IMR-90 (cell line): ENCODE measurements around the gene PET117. TPM values are rescaled to one million over a fixed set of nuclear protein-coding genes. Genes with fewer than 3 reads are reported as not detected.

Experiments
- ATAC-seq: fragments of 200-7000 bp; cut with Tn5 transposase; 2 replicates; pipeline ENCODE4 v1.9.1; 2020; ENCODE audit warnings: low read depth, mild to moderate bottlenecking, moderate library complexity
- BruUV-seq: library from RNA; stranded (reverse); fragments of 400-500 nt; replicated peaks from 2 replicates; lab custom pipeline; 2021; lab: Mats Ljungman, UMichigan
- CTCF ChIA-PET: fragments of 300-600 bp; formaldehyde crosslinking; extraction: SDS; loops from one replicate; lab custom pipeline; 2021; ENCODE audit warnings: antibody characterized with exemption; lab: Yijun Ruan, JAX
- POLR2A ChIA-PET: fragments of 300-600 bp; sonication (Branson Sonifier 250); formaldehyde crosslinking; loops from one replicate; lab custom pipeline; 2022; ENCODE audit warnings: antibody characterized with exemption; ENCODE audit not compliant: unreplicated experiment; lab: Charles Lee
- DNase-seq: peaks from one replicate; pipeline ENCODE4 v3.0.0; 2013
- H2AFZ ChIP-seq: replicated peaks from 2 replicates; pipeline ENCODE3; 2013; ENCODE audit warnings: low read length, mild to moderate bottlenecking; ENCODE audit not compliant: poor library complexity
- H2AK5ac ChIP-seq: 2 replicates; pipeline ENCODE4 v1.6.1; 2013; ENCODE audit warnings: low read depth, low read length, inconsistent platforms
- H2AK9ac ChIP-seq: replicated peaks from 2 replicates; pipeline ENCODE3; 2013; ENCODE audit warnings: mild to moderate bottlenecking, low read depth, low read length, moderate library complexity; ENCODE audit not compliant: poor library complexity
- H2BK120ac ChIP-seq: 2 replicates; pipeline ENCODE4 v1.6.1; 2013; ENCODE audit warnings: low read depth, low read length, inconsistent platforms
- H2BK15ac ChIP-seq: 3 replicates; pipeline ENCODE4 v1.6.1; 2013; ENCODE audit warnings: low read depth, low read length, inconsistent platforms
- H2BK20ac ChIP-seq: 2 replicates; pipeline ENCODE4 v1.6.1; 2013; ENCODE audit warnings: low read depth, mild to moderate bottlenecking, inconsistent platforms, low read length, moderate library complexity
- H2BK5ac ChIP-seq: 2 replicates; pipeline ENCODE4 v1.6.1; 2013; ENCODE audit warnings: mild to moderate bottlenecking, low read depth, low read length, inconsistent platforms; ENCODE audit not compliant: poor library complexity, severe bottlenecking
- H3K14ac ChIP-seq: replicated peaks from 2 replicates; pipeline ENCODE4 v1.6.1; 2013; ENCODE audit warnings: low read depth, low read length, inconsistent platforms
- H3K18ac ChIP-seq: 2 replicates; pipeline ENCODE4 v1.6.1; 2013; ENCODE audit warnings: low read depth, low read length, control low read depth
- H3K23ac ChIP-seq: 2 replicates; pipeline ENCODE4 v1.6.1; 2013; ENCODE audit warnings: low read depth, low read length, inconsistent platforms
- H3K27ac ChIP-seq: 2 replicates; pipeline ENCODE4 v1.5.1; 2013; ENCODE audit warnings: mild to moderate bottlenecking, control low read depth, low read length; ENCODE audit not compliant: insufficient read depth
- H3K27me3 ChIP-seq: 2 replicates; pipeline ENCODE4 v1.6.1; 2013; ENCODE audit warnings: low read length; ENCODE audit not compliant: control insufficient read depth, insufficient read depth
- H3K36me3 ChIP-seq: 2 replicates; pipeline ENCODE4 v1.6.1; 2013; ENCODE audit warnings: low read length, mixed read lengths; ENCODE audit not compliant: control insufficient read depth, insufficient read depth
- H3K4ac ChIP-seq: 2 replicates; pipeline ENCODE4 v1.6.1; 2013; ENCODE audit warnings: low read depth, low read length, inconsistent platforms
- H3K4me1 ChIP-seq: 2 replicates; pipeline ENCODE4 v1.6.1; 2013; ENCODE audit warnings: low read length, mixed read lengths; ENCODE audit not compliant: control insufficient read depth, insufficient read depth
- H3K4me2 ChIP-seq: 2 replicates; pipeline ENCODE4 v1.6.1; 2013; ENCODE audit warnings: low read depth, mild to moderate bottlenecking, control low read depth, low read length, moderate library complexity
- H3K4me3 ChIP-seq: 2 replicates; pipeline ENCODE4 v1.5.1; 2013; ENCODE audit warnings: low read depth, mild to moderate bottlenecking, control low read depth, low read length, moderate library complexity; ENCODE audit not compliant: insufficient read depth
- H3K56ac ChIP-seq: 2 replicates; pipeline ENCODE4 v1.6.1; 2013; ENCODE audit warnings: low read length, inconsistent platforms; ENCODE audit not compliant: insufficient read depth; ENCODE audit errors: extremely low read depth
- H3K79me1 ChIP-seq, 2 experiments: 2 replicates each; pipeline ENCODE4 v1.6.1; 2013; ENCODE audit warnings: low read length in 2 of 2, inconsistent platforms in 1 of 2, low read depth in 1 of 2
- H3K9ac ChIP-seq: 2 replicates; pipeline ENCODE4 v1.6.1; 2013; ENCODE audit warnings: low read depth, low read length, control low read depth
- H3K9me1 ChIP-seq: 2 replicates; pipeline ENCODE4 v1.6.1; 2013; ENCODE audit warnings: low read length, inconsistent platforms; ENCODE audit not compliant: insufficient read depth
- H3K9me3 ChIP-seq: 2 replicates; pipeline ENCODE4 v1.6.1; 2013; ENCODE audit warnings: low read length; ENCODE audit not compliant: control insufficient read depth, insufficient read depth
- H4K20me1 ChIP-seq: 2 replicates; pipeline ENCODE4 v1.6.1; 2013; ENCODE audit warnings: low read length, inconsistent platforms; ENCODE audit not compliant: insufficient read depth
- H4K5ac ChIP-seq: 2 replicates; pipeline ENCODE4 v1.6.1; 2013; ENCODE audit warnings: mild to moderate bottlenecking, low read depth, low read length, control low read depth
- H4K8ac ChIP-seq, 2 experiments: 2 replicates each; pipeline ENCODE4 v1.6.1; 2013; ENCODE audit warnings: low read depth in 2 of 2, low read length in 2 of 2, control low read depth in 1 of 2, inconsistent platforms in 1 of 2
- H4K91ac ChIP-seq: 2 replicates; pipeline ENCODE4 v1.6.1; 2013; ENCODE audit warnings: low read depth, low read length, inconsistent platforms; ENCODE audit not compliant: insufficient read depth
- CEBPB ChIP-seq: IDR thresholded peaks from 2 replicates; pipeline ENCODE4 v1.6.1; 2012; ENCODE audit warnings: low read depth, low read length, improper control_type of control experiment
- RFX5 ChIP-seq: IDR thresholded peaks from 2 replicates; pipeline ENCODE4 v1.8.0; 2012; ENCODE audit warnings: low read depth, mild to moderate bottlenecking, low read length, moderate library complexity
- WGBS, 2 experiments: methylation state at CpG; one replicate each; pipeline versions ENCODE4 v1.1.5 to v1.1.7; 2013; ENCODE audit warnings: missing lambda C conversion rate in 2 of 2; ENCODE audit not compliant: insufficient read length in 1 of 2; ENCODE audit errors: extremely low coverage in 2 of 2; 5-methylcytosine and 5-hydroxymethylcytosine counted together
- dilution Hi-C: fragments of 300-500 bp; cut with HindIII; formaldehyde crosslinking; loops from one replicate; pipeline ENCODE4 v1.14.3; 2018; ENCODE audit warnings: low sequenced_read_pairs; ENCODE audit not compliant: unreplicated experiment
- in situ Hi-C: fragments of 300-500 bp; cut with MboI; formaldehyde crosslinking; loops from 3 replicates; pipeline ENCODE4 v1.14.3; 2019; ENCODE audit warnings: low sequenced_read_pairs, inconsistent platforms, mixed read lengths
- intact Hi-C: fragments of 100-400 bp; cut with micrococcal nuclease; formaldehyde crosslinking; loops from 2 replicates; pipeline ENCODE4 v1.10.0; 2022
- polyA plus RNA-seq, 3 experiments: library from polyadenylated mRNA; depleted of rRNA; stranded (reverse); fragments of >200 nt; gene quantifications; 2 replicates each; pipeline ENCODE4 v1.2.3, GENCODE V29; 2012; ENCODE audit warnings: low replicate concordance in 1 of 3
- total RNA-seq: library from RNA; depleted of rRNA; stranded (reverse); fragments of >200 nt; gene quantifications from 2 replicates; pipeline ENCODE4 v1.2.3, GENCODE V29; 2012

The PET117 gene
- total and polyA plus RNA-seq, 2 of the 4 experiments (the other 2 are of a cell fraction) = 3.9 to 8.3 TPM

DNA sequence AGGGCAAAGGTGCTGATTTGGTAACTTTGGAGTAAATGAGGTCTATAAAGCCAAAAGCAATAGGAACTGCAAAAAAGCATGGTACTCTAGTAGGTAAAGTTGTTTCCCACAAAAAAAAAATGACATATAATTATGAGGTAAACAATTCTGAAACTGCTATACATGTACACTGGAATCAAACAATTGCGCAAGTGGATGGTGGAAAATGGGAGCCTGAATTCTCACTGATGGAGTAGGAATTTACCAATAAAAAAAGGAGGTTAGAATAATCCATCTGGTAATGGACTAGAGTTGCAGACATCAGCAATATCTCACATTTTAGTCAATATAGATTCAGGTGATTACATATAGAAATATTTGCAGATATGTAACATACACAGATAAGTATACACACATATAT is 5.0 kb upstream of the PET117 start:
- Histone ChIP-seq H2BK15ac (no peak overlapping the region), H3K14ac (no peak overlapping the region), H2BK5ac (no peak overlapping the region), H3K36me3 (no peaks in the 10 kb centered on the region), H3K56ac (no peak overlapping the region), H3K4ac (no peak overlapping the region), H3K4me2 (no peak overlapping the region), H3K9me1 (no peaks in the 10 kb centered on the region), H2AFZ (no peak overlapping the region), H3K4me3 (no peak overlapping the region), H3K18ac (no peak overlapping the region), H3K79me1 (no peaks in the 10 kb centered on the region), H4K20me1 (no peaks in the 10 kb centered on the region), H2AK5ac (no peak overlapping the region), H3K9ac (no peak overlapping the region), H3K9me3 (no peaks in the 10 kb centered on the region), H2BK20ac (no peak overlapping the region), H3K23ac (no peak overlapping the region), H4K5ac (no peak overlapping the region), H3K27ac (no peak overlapping the region), H4K91ac (no peak overlapping the region), H2BK120ac (no peak overlapping the region), H4K8ac (no peak overlapping the region), H3K4me1 (no peaks in the 10 kb centered on the region), H2AK9ac (no peak overlapping the region), H3K27me3 (peaks cover 4% of the 10 kb centered on the region; the same call in 1 of the 2 replicates)
- ATAC-seq (no peak), DNase-seq (no peak)
- POLR2A ChIA-PET = no interaction called here
- dilution Hi-C loops = no loop called here
- CTCF ChIA-PET = no interaction called here
- no CpG with 5 or more reads among the region's 1 CpG for WGBS, 2 experiments
- in situ Hi-C loops = loop anchor here (25.0 kb wide), 1 partner anchor 495 kb away; no protein-coding TSS in a partner anchor
- TF ChIP-seq RFX5 (no peak), CEBPB (0 out of 2 replicates have a peak, but pooled peaks have one; percentile 21)
- BruUV-seq = no TSS peak
- intact Hi-C loops = no loop called here
